B cell (primary cell): ENCODE results near the gene SCGB1D1. TPM values are rescaled to one million over a fixed set of nuclear protein-coding genes. Genes with fewer than 3 reads are reported as not detected.

Experiments used
- ATAC-seq: fragments of 200-7000 bp; cut with Tn5 transposase; one replicate; pipeline ENCODE4 v1.10.0; 2021; ENCODE audit warnings: low read depth, mild to moderate bottlenecking, moderate number of reproducible peaks, moderate library complexity
- CTCF ChIA-PET: fragments of 350-600 bp; sonication (Branson Sonifier 250); formaldehyde crosslinking; loops from one replicate; lab custom pipeline; 2021; ENCODE audit warnings: antibody characterized with exemption, inconsistent platforms; lab: Charles Lee
- POLR2A ChIA-PET: fragments of 350-600 bp; sonication (Branson Sonifier 250); formaldehyde crosslinking; loops from one replicate; lab custom pipeline; 2021; ENCODE audit warnings: antibody characterized with exemption; lab: Charles Lee
- DNase-seq: peaks from one replicate; pipeline ENCODE4 v3.0.0; 2013
- H2AFZ ChIP-seq: 2 replicates; pipeline ENCODE4 v1.6.1; 2012; ENCODE audit warnings: mild to moderate bottlenecking, low read depth, low read length; ENCODE audit not compliant: insufficient read depth, poor library complexity, severe bottlenecking
- H3K27ac ChIP-seq, 2 donors: 1 replicate in 1 of 2; 2 replicates in 1 of 2; pipeline ENCODE4 v1.5.1; 2012 to 2013; ENCODE audit warnings: low read length in 2 of 2, mild to moderate bottlenecking in 2 of 2, moderate library complexity in 1 of 2
- H3K27me3 ChIP-seq, 4 experiments: fragments of 200-600 bp in 1 of 4; sonication (generic) in 1 of 4; replicated peaks in 1 of 4; 1 replicate in 2 of 4; 2 replicates in 2 of 4; pipeline versions ENCODE4 v1.6.1 to v1.7.0; 2013 to 2016; ENCODE audit warnings: low read length in 3 of 4, mild to moderate bottlenecking in 2 of 4, mixed read lengths in 1 of 4, moderate library complexity in 1 of 4; ENCODE audit not compliant: insufficient read depth in 4 of 4, control insufficient read depth in 3 of 4; ENCODE audit errors: control extremely low read depth in 1 of 4
- H3K36me3 ChIP-seq, 2 experiments: replicated peaks in 1 of 2; 1 replicate in 1 of 2; 2 replicates in 1 of 2; pipeline versions ENCODE4 v1.6.1 to v1.7.1; 2013; ENCODE audit warnings: low read length in 1 of 2; ENCODE audit not compliant: insufficient read depth in 2 of 2, control insufficient read depth in 1 of 2; ENCODE audit errors: control extremely low read depth in 1 of 2, extremely low read depth in 1 of 2
- H3K4me1 ChIP-seq, 2 donors: fragments of 200-600 bp in 1 of 2; sonication (generic) in 1 of 2; 1 replicate in 1 of 2; 2 replicates in 1 of 2; pipeline versions ENCODE4 v1.5.1 to v1.6.1; 2013 to 2017; ENCODE audit warnings: low read length in 2 of 2; ENCODE audit not compliant: control insufficient read depth in 2 of 2, insufficient read depth in 2 of 2
- H3K4me2 ChIP-seq: replicated peaks from 2 replicates; pipeline ENCODE3; 2012; ENCODE audit warnings: mild to moderate bottlenecking, low read depth, low read length; ENCODE audit not compliant: poor library complexity, severe bottlenecking
- H3K4me3 ChIP-seq, 5 experiments: fragments of 200-600 bp in 1 of 5; sonication (generic) in 1 of 5; 1 replicate in 3 of 5; 2 replicates in 2 of 5; pipeline versions ENCODE4 v1.5.1 to v1.7.0; 2011 to 2016; ENCODE audit warnings: low read length in 4 of 5, mild to moderate bottlenecking in 4 of 5, low read depth in 2 of 5, control low read depth in 1 of 5, moderate library complexity in 1 of 5; ENCODE audit not compliant: insufficient read depth in 1 of 5; ENCODE audit errors: control extremely low read depth in 1 of 5, extremely low read depth in 1 of 5
- H3K79me2 ChIP-seq: fragments of 200-600 bp; sonication (generic); one replicate; pipeline ENCODE4 v1.6.0; 2016; ENCODE audit warnings: low read length; ENCODE audit not compliant: control insufficient read depth, insufficient read depth
- H3K9ac ChIP-seq: fragments of 200-600 bp; sonication (generic); 2 replicates; pipeline ENCODE4 v1.6.1; 2017; ENCODE audit warnings: mild to moderate bottlenecking, low read length, moderate library complexity
- H3K9me3 ChIP-seq, 3 donors: one replicate each; pipeline versions ENCODE4 v1.6.1 to v1.7.1; 2013; ENCODE audit warnings: low read length in 2 of 3; ENCODE audit not compliant: control insufficient read depth in 2 of 3, insufficient read depth in 1 of 3; ENCODE audit errors: control extremely low read depth in 1 of 3
- H4K20me1 ChIP-seq: 2 replicates; pipeline ENCODE4 v1.6.0; 2012; ENCODE audit warnings: mild to moderate bottlenecking, low read length; ENCODE audit not compliant: insufficient read depth, control insufficient read depth, poor library complexity, severe bottlenecking
- H3K27ac Mint-ChIP-seq: one replicate; pipeline ENCODE4 v1.8.0; 2021; ENCODE audit warnings: mixed read lengths
- H3K27me3 Mint-ChIP-seq: one replicate; pipeline ENCODE4 v1.8.0; 2021; ENCODE audit warnings: mixed read lengths
- H3K4me1 Mint-ChIP-seq: one replicate; pipeline ENCODE4 v1.8.0; 2021; ENCODE audit warnings: mixed read lengths
- H3K4me3 Mint-ChIP-seq: one replicate; pipeline ENCODE4 v1.8.0; 2021; ENCODE audit warnings: mixed read lengths
- H3K9me3 Mint-ChIP-seq: one replicate; pipeline ENCODE4 v1.8.0; 2022; ENCODE audit warnings: mixed read lengths; ENCODE audit not compliant: insufficient read depth
- EZH2 ChIP-seq: IDR thresholded peaks from 2 replicates; pipeline ENCODE4 v1.6.1; 2012; ENCODE audit warnings: borderline replicate concordance, low read depth, mild to moderate bottlenecking, moderate library complexity, low read length; ENCODE audit not compliant: insufficient read depth, poor library complexity, severe bottlenecking
- WGBS: methylation state at CpG from one replicate; pipeline ENCODE4 v1.1.5; 2013; ENCODE audit warnings: missing lambda C conversion rate; ENCODE audit not compliant: insufficient coverage; 5-methylcytosine and 5-hydroxymethylcytosine counted together
- intact Hi-C: fragments of 100-400 bp; cut with micrococcal nuclease; formaldehyde crosslinking; loops from one replicate; pipeline ENCODE4 v1.10.0; 2022
- polyA plus RNA-seq: library from polyadenylated mRNA; depleted of rRNA; stranded (reverse); fragments of >200 nt; gene quantifications from 2 replicates; pipeline ENCODE4 v1.2.3, GENCODE V29; 2012
- total RNA-seq, 2 donors: library from RNA; stranded (reverse); fragments of 120-200 nt in 1 of 2; gene quantifications; 1 replicate in 1 of 2; 2 replicates in 1 of 2; pipeline versions ENCODE4 v1.2.3 to v1.2.4, GENCODE V29; 2013 to 2022
- TF ChIP-seq, protein P1 (sequence below): fragments of 200-600 bp; IDR thresholded peaks from one replicate; pipeline ENCODE4 v1.8.0; 2022; ENCODE audit warnings: antibody characterized with exemption, mild to moderate bottlenecking

Gene SCGB1D1
- total and polyA plus RNA-seq, 2 donors (not counting 1 experiment from before 2014, with no cell fraction given): not detected

DNA sequence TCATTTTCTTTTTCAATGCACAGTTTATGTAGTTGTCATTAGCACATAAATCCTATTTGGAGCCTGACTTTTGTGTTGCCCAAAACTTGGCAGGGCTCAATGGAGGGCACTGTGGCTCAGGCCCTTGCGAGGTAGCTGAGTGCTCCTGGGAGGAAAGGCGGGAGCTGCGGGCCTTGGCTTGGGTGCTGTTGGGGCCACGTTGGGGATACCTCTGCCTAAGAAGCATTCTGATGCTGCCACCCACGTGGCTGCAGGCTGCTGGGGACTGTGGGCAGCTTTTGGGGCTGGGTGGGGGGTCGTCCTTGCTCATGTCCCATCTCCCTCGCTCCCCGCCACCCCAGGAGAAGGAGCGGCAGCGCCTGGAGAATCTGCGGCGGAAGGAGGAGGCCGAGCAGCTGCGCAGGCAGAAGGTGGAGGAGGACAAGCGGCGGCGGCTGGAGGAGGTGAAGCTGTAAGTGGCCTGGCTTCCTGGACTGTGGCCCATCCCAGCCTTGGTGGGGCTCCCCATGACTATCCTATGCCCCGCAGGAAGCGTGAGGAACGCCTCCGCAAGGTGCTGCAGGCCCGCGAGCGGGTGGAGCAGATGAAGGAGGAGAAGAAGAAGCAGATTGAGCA, 45.3 kb upstream of the SCGB1D1 start:
- ChIA-PET CTCF (no interaction called here), POLR2A (no interaction called here)
- no peak overlapping the region for H3K27ac Mint-ChIP-seq
- H3K36me3 ChIP-seq: peaks cover 0 to 72% of the 10 kb centered on the region in 2 experiments
- 97% methylated on average over 18 of the region's 24 CpGs for WGBS
- H4K20me1 ChIP-seq: no peaks in the 10 kb centered on the region
- no peak overlapping the region for H3K4me3 Mint-ChIP-seq
- TF ChIP-seq, protein P1, sequence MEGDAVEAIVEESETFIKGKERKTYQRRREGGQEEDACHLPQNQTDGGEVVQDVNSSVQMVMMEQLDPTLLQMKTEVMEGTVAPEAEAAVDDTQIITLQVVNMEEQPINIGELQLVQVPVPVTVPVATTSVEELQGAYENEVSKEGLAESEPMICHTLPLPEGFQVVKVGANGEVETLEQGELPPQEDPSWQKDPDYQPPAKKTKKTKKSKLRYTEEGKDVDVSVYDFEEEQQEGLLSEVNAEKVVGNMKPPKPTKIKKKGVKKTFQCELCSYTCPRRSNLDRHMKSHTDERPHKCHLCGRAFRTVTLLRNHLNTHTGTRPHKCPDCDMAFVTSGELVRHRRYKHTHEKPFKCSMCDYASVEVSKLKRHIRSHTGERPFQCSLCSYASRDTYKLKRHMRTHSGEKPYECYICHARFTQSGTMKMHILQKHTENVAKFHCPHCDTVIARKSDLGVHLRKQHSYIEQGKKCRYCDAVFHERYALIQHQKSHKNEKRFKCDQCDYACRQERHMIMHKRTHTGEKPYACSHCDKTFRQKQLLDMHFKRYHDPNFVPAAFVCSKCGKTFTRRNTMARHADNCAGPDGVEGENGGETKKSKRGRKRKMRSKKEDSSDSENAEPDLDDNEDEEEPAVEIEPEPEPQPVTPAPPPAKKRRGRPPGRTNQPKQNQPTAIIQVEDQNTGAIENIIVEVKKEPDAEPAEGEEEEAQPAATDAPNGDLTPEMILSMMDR: no peak
- TF ChIP-seq EZH2: no peak
- no peaks in the 10 kb centered on the region for H3K27me3 Mint-ChIP-seq
- H3K27me3 ChIP-seq: no peaks in the 10 kb centered on the region
- no peaks in the 10 kb centered on the region for H3K9me3 ChIP-seq
- intact Hi-C loops: no loop called here
- H3K4me2 ChIP-seq: no peak overlapping the region
- no peak overlapping the region for H3K9ac ChIP-seq
- no peak overlapping the region for H2AFZ ChIP-seq
- H3K9me3 Mint-ChIP-seq: no peaks in the 10 kb centered on the region
- no peaks in the 10 kb centered on the region for H3K4me1 Mint-ChIP-seq
- no peak overlapping the region for H3K4me3 ChIP-seq
- H3K4me1 ChIP-seq: no peaks in the 10 kb centered on the region
- no peak overlapping the region for H3K27ac ChIP-seq
- DNase-seq (no peak), ATAC-seq (no peak)
- H3K79me2 ChIP-seq: no peaks in the 10 kb centered on the region

DNA sequence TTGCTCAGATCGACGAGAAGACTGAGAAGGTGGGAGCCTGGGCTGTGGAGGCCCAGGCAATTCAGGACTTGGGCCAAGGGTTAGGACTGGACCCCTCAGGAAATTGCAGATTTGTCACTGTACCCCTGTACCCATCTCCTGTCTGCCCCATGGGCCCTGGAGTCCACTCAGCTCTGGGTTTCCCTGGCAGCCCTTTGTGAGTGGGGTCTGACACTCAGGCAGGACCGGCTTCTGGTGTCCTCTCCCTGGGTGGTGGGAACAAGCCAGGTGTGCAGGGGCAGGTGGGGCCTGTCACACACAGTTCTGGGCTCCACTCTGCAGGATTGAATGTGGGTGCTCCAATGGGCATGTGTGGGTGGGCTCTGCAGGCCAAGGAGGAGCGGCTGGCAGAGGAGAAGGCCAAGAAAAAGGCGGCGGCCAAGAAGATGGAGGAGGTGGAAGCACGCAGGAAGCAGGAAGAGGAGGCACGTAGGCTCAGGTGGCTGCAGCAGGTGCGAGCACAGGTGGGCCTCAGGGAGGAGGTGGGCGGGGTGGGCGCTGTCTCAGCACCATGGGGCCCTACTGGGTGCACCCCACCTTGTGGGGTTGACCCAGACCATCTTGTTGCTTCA, 44.6 kb upstream of the SCGB1D1 start:
- no peaks in the 10 kb centered on the region for H3K4me1 ChIP-seq
- H3K27me3 ChIP-seq: no peaks in the 10 kb centered on the region
- ChIA-PET POLR2A (no interaction called here), CTCF (no interaction called here)
- no peak overlapping the region for H3K27ac ChIP-seq
- H3K4me1 Mint-ChIP-seq: no peaks in the 10 kb centered on the region
- H3K79me2 ChIP-seq: no peaks in the 10 kb centered on the region
- H3K27ac Mint-ChIP-seq: no peak overlapping the region
- no peak overlapping the region for H3K4me3 ChIP-seq
- peaks cover 0 to 74% of the 10 kb centered on the region in 2 experiments for H3K36me3 ChIP-seq
- H4K20me1 ChIP-seq: no peaks in the 10 kb centered on the region
- 95% methylated on average over 10 of the region's 11 CpGs for WGBS
- no peak overlapping the region for H2AFZ ChIP-seq
- TF ChIP-seq, protein P1: no peak
- no peak for TF ChIP-seq EZH2
- no peaks in the 10 kb centered on the region for H3K27me3 Mint-ChIP-seq
- H3K4me2 ChIP-seq: no peak overlapping the region
- no peak overlapping the region for H3K9ac ChIP-seq
- H3K4me3 Mint-ChIP-seq: no peak overlapping the region
- no peaks in the 10 kb centered on the region for H3K9me3 ChIP-seq
- DNase-seq (no peak), ATAC-seq (no peak)
- intact Hi-C loops: no loop called here
- no peaks in the 10 kb centered on the region for H3K9me3 Mint-ChIP-seq
